ENCODE results near the gene B4GALT6. TPM values are rescaled to one million over a fixed set of nuclear protein-coding genes. Genes with fewer than 3 reads are reported as not detected.
A peak's percentile ranks its signal among the peaks of the same experiment; 100 is the strongest.

The B4GALT6 gene
- total and polyA plus RNA-seq, 9 of the 15 experiments (the other 6 are each of a cell fraction or from before 2014, with no cell fraction given): 0.03 to 0.27 (median 0.08) TPM

- Histone ChIP-seq H3K27ac (ENCODE audit: extremely low read depth, low read depth, low read length) (no peak overlapping the region), H3K4me2 (ENCODE audit: insufficient read depth, low read length) (no peak overlapping the region), H3K27me3 (ENCODE audit: control insufficient read depth in 2 of 2, insufficient read depth in 2 of 2, low read length in 2 of 2) (peaks cover 0 to 4% of the 10 kb centered on the region in 2 experiments; a peak in 1 of 5 replicates), H3K9me1 (ENCODE audit: control insufficient read depth, insufficient read depth, low read length) (no peaks in the 10 kb centered on the region), H3K79me2 (ENCODE audit: control insufficient read depth, insufficient read depth, low read length) (no peaks in the 10 kb centered on the region), H3K9me3 (replicated peaks; ENCODE audit: control insufficient read depth, insufficient read depth, low read depth, low read length) (0 out of 2 replicates have a peak, but pooled peaks cover 2% of the 10 kb centered on the region), H3K36me3 (ENCODE audit: control insufficient read depth, insufficient read depth, low read length) (no peaks in the 10 kb centered on the region), H4K20me1 (replicated peaks; ENCODE audit: control insufficient read depth, insufficient read depth, low read length) (no peaks in the 10 kb centered on the region), H3K4me3 (no peak overlapping the region), H2AFZ (ENCODE audit: low read depth, low read length) (no peak overlapping the region), H3K4me1 (replicated peaks in 1 of 2; ENCODE audit: control insufficient read depth in 2 of 2, insufficient read depth in 2 of 2, low read length in 2 of 2) (no peaks in the 10 kb centered on the region; a peak in 1 of 5 replicates), H3K9ac (ENCODE audit: insufficient read depth in 1 of 2, low read depth in 2 of 2, low read length in 2 of 2) (no peak overlapping the region)
- TF ChIP-seq ZBTB33 (CRISPR knock-in tag; IDR thresholded peaks at IDR 0.05) (no peak), MED1 (CRISPR knock-in tag; IDR thresholded peaks at IDR 0.05; ENCODE audit: borderline replicate concordance) (no peak), ELF2 (CRISPR knock-in tag; IDR thresholded peaks at IDR 0.05) (peak; percentile 9; the same call in 1 of the 2 replicates)
- no peak for FAIRE-seq
- WGBS (ENCODE audit: insufficient coverage, low coverage, missing lambda C conversion rate): 6% methylated on average over 10 of the region's 10 CpGs
- no peak for DNase-seq (ENCODE audit: extremely low read depth in 1 of 4, low spot score in 3 of 4)
- ChIA-PET POLR2A (interaction anchor here (0.7 to 1.3 kb wide), 2 partner anchors 9 to 46 kb away, joined by 3 to 4 read pairs; no protein-coding TSS in a partner anchor), CTCF (ENCODE audit: low intra/inter-chr PET ratio) (no interaction called here)
- no TSS peak for BruUV-seq (replicated peaks)
- in situ Hi-C loops (cut with MboI): no loop called here
- intact Hi-C loops (cut with micrococcal nuclease): no loop called here
- ATAC-seq: no peak
Observed at GRCh38 chr18:31658670-31659575, 25.5 kb downstream of the B4GALT6 start.
